Neural progenitor cell (in vitro differentiated cells): ENCODE results near the gene MKS1. TPM values are rescaled to one million over a fixed set of nuclear protein-coding genes. Genes with fewer than 3 reads are reported as not detected.

Source experiments
- DNase-seq: peaks from one replicate; pipeline ENCODE4 v3.0.0-alpha.2; 2016; ENCODE audit warnings: low spot score
- H2AFZ ChIP-seq: fragments of 200-600 bp; sonication (generic); replicated peaks from 2 replicates; pipeline ENCODE4 v1.6.1; 2016; ENCODE audit warnings: antibody characterized with exemption
- H3F3A ChIP-seq: fragments of 200-600 bp; sonication (generic); 2 replicates; pipeline ENCODE4 v1.6.1; 2016; ENCODE audit warnings: antibody characterized with exemption, low read depth
- H3K27ac ChIP-seq: fragments of 200-600 bp; sonication (generic); 2 replicates; pipeline ENCODE4 v1.5.1; 2016; ENCODE audit warnings: mild to moderate bottlenecking
- H3K27me3 ChIP-seq: fragments of 200-600 bp; sonication (generic); 2 replicates; pipeline ENCODE4 v1.6.1; 2016; ENCODE audit warnings: mild to moderate bottlenecking, moderate library complexity
- H3K36me3 ChIP-seq: fragments of 200-600 bp; sonication (generic); 2 replicates; pipeline ENCODE4 v1.5.1; 2016
- H3K4me1 ChIP-seq: fragments of 200-600 bp; sonication (generic); 2 replicates; pipeline ENCODE4 v1.6.1; 2016; ENCODE audit warnings: mixed run types
- H3K4me2 ChIP-seq: fragments of 200-600 bp; sonication (generic); 2 replicates; pipeline ENCODE4 v1.6.1; 2016
- H3K4me3 ChIP-seq: fragments of 200-600 bp; sonication (generic); 2 replicates; pipeline ENCODE4 v1.5.1; 2016
- H3K79me2 ChIP-seq: fragments of 200-600 bp; sonication (generic); 2 replicates; pipeline ENCODE4 v1.6.1; 2016; ENCODE audit warnings: low read depth
- H3K9ac ChIP-seq: fragments of 200-600 bp; sonication (generic); 2 replicates; pipeline ENCODE4 v1.6.1; 2016
- H3K9me3 ChIP-seq: fragments of 200-600 bp; sonication (generic); 2 replicates; pipeline ENCODE4 v1.5.1; 2016; ENCODE audit warnings: low read depth
- H4K20me1 ChIP-seq: fragments of 200-600 bp; sonication (generic); 2 replicates; pipeline ENCODE4 v1.6.1; 2016; ENCODE audit warnings: low read depth
- H3K27ac Mint-ChIP-seq: 3 replicates; pipeline ENCODE4 v1.8.0; 2021; ENCODE audit warnings: mixed read lengths
- H3K27me3 Mint-ChIP-seq: 2 replicates; pipeline ENCODE4 v1.8.0; 2022; ENCODE audit warnings: low read depth, mild to moderate bottlenecking, inconsistent platforms, moderate library complexity, mixed read lengths; ENCODE audit not compliant: insufficient read depth
- H3K36me3 Mint-ChIP-seq: 3 replicates; pipeline ENCODE4 v1.8.0; 2021; ENCODE audit warnings: mixed read lengths
- H3K4me1 Mint-ChIP-seq: 3 replicates; pipeline ENCODE4 v1.8.0; 2021; ENCODE audit warnings: mixed read lengths
- H3K4me3 Mint-ChIP-seq: 3 replicates; pipeline ENCODE4 v1.8.0; 2021; ENCODE audit warnings: mild to moderate bottlenecking, moderate library complexity, mixed read lengths
- H3K9me3 Mint-ChIP-seq: 3 replicates; pipeline ENCODE4 v1.8.0; 2020; ENCODE audit warnings: mixed read lengths
- CTCF ChIP-seq: fragments of 200-600 bp; sonication (generic); IDR thresholded peaks from 2 replicates; pipeline ENCODE4 v1.5.1; 2017; ENCODE audit warnings: antibody characterized with exemption, mild to moderate bottlenecking
- EZH2 ChIP-seq: fragments of 200-600 bp; sonication (generic); IDR thresholded peaks from 2 replicates; pipeline ENCODE4 v1.6.1; 2017; ENCODE audit warnings: antibody characterized with exemption, mild to moderate bottlenecking, moderate library complexity
- EZH2phosphoT487 ChIP-seq: fragments of 200-600 bp; sonication (generic); IDR thresholded peaks from 2 replicates; pipeline ENCODE4 v1.6.1; 2017; ENCODE audit warnings: antibody characterized with exemption
- total RNA-seq: library from RNA; depleted of rRNA; stranded (reverse); fragments of >200 nt; gene quantifications from 2 replicates; pipeline ENCODE4 v1.2.3, GENCODE V29; 2015; ENCODE audit warnings: low replicate concordance

The MKS1 gene
- total RNA-seq, 1 donor from 2014 or later, result 25.8 TPM

DNA sequence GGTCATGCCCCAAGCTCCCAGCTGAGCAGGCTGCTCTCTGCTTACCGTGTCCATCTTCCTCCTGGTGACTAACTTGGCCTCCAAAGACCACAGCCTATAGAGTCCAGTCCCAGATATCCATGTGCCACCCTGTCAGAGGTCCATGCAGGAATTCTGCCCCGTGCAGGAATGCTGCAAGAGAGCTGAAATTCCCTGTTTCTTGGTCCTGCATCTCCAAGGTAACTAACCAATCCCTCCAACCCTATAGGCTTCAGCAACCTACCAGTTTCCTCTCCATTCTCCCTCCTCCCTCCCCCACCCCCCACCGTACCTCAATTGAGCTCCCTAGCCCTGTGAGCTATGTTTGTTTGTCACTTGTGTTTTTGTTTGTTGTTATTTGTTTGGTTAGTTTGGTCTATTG is 9.6 kb upstream of the MKS1 start:
- Histone ChIP-seq H3K27me3 (peaks cover 32% of the 10 kb centered on the region), H3K9me3 (no peaks in the 10 kb centered on the region), H4K20me1 (no peaks in the 10 kb centered on the region), H3F3A (peaks cover 12% of the 10 kb centered on the region), H3K4me1 (peaks cover 20% of the 10 kb centered on the region), H3K79me2 (no peaks in the 10 kb centered on the region), H2AFZ (peak overlapping the region; percentile 64), H3K36me3 (no peaks in the 10 kb centered on the region), H3K4me3 (no peak overlapping the region), H3K27ac (no peak overlapping the region), H3K4me2 (peak overlapping the region; percentile 42), H3K9ac (no peak overlapping the region)
- TF ChIP-seq CTCF (no peak), EZH2phosphoT487 (no peak), EZH2 (no peak)
- H3K9me3 Mint-ChIP-seq, result no peaks in the 10 kb centered on the region
- H3K36me3 Mint-ChIP-seq, result no peaks in the 10 kb centered on the region
- DNase-seq, result no peak
- H3K4me3 Mint-ChIP-seq, result no peak overlapping the region
- peaks cover 2% of the 10 kb centered on the region for H3K27me3 Mint-ChIP-seq
- H3K27ac Mint-ChIP-seq, result no peak overlapping the region
- H3K4me1 Mint-ChIP-seq, result peaks cover 4% of the 10 kb centered on the region

- no peak overlapping the region for H3K9ac ChIP-seq
- no peak for DNase-seq
- no peak overlapping the region for H3K4me3 Mint-ChIP-seq
- H3K36me3 ChIP-seq, result no peaks in the 10 kb centered on the region
- H3K4me1 ChIP-seq, result peaks cover 15% of the 10 kb centered on the region
- no peaks in the 10 kb centered on the region for H4K20me1 ChIP-seq
- H3K4me2 ChIP-seq, result no peak overlapping the region
- H3K36me3 Mint-ChIP-seq, result no peaks in the 10 kb centered on the region
- TF ChIP-seq EZH2, result no peak
- TF ChIP-seq EZH2phosphoT487, result no peak
- no peak for TF ChIP-seq CTCF
- H3K27me3 ChIP-seq, result peaks cover 39% of the 10 kb centered on the region
- no peak overlapping the region for H3K27ac Mint-ChIP-seq
- no peaks in the 10 kb centered on the region for H3K9me3 ChIP-seq
- H2AFZ ChIP-seq, result no peak overlapping the region
- H3K27ac ChIP-seq, result no peak overlapping the region
- no peaks in the 10 kb centered on the region for H3K79me2 ChIP-seq
- peaks cover 12% of the 10 kb centered on the region for H3F3A ChIP-seq
- H3K4me3 ChIP-seq, result no peak overlapping the region
- H3K4me1 Mint-ChIP-seq, result peaks cover 4% of the 10 kb centered on the region
- H3K27me3 Mint-ChIP-seq, result peaks cover 2% of the 10 kb centered on the region
- H3K9me3 Mint-ChIP-seq, result no peaks in the 10 kb centered on the region
Measured at GRCh38 chr17:58227733-58228132, 8.7 kb upstream of the MKS1 start.

GRCh38 chr17:58224315-58224714 is 5.3 kb upstream of the MKS1 start:
- Mint-ChIP-seq H3K27me3 (no peaks in the 10 kb centered on the region), H3K27ac (no peak overlapping the region), H3K4me1 (peaks cover 6% of the 10 kb centered on the region), H3K4me3 (no peak overlapping the region), H3K9me3 (no peaks in the 10 kb centered on the region), H3K36me3 (no peaks in the 10 kb centered on the region)
- Histone ChIP-seq H3K4me3 (no peak overlapping the region), H4K20me1 (no peaks in the 10 kb centered on the region), H2AFZ (no peak overlapping the region), H3K4me1 (peaks cover 11% of the 10 kb centered on the region), H3K36me3 (no peaks in the 10 kb centered on the region), H3K27me3 (peaks cover 34% of the 10 kb centered on the region), H3K4me2 (no peak overlapping the region), H3K9me3 (no peaks in the 10 kb centered on the region), H3F3A (peaks cover 9% of the 10 kb centered on the region), H3K9ac (no peak overlapping the region), H3K27ac (no peak overlapping the region), H3K79me2 (no peaks in the 10 kb centered on the region)
- no peak for DNase-seq
- TF ChIP-seq EZH2phosphoT487, result no peak
- TF ChIP-seq EZH2, result no peak
- no peak for TF ChIP-seq CTCF

- Histone ChIP-seq H3K27ac (no peak overlapping the region), H3K79me2 (no peaks in the 10 kb centered on the region), H3K4me3 (peak overlapping the region; percentile 78), H3K27me3 (peaks cover 22% of the 10 kb centered on the region), H3K4me1 (no peaks in the 10 kb centered on the region), H3K9me3 (no peaks in the 10 kb centered on the region), H4K20me1 (no peaks in the 10 kb centered on the region), H2AFZ (peak overlapping the region; percentile 94), H3K4me2 (peak overlapping the region; percentile 100), H3F3A (peaks cover 6% of the 10 kb centered on the region), H3K9ac (no peak overlapping the region), H3K36me3 (no peaks in the 10 kb centered on the region)
- TF ChIP-seq EZH2phosphoT487, result no peak
- TF ChIP-seq CTCF, result no peak
- no peak for TF ChIP-seq EZH2
- DNase-seq, result no peak
- peaks cover 11% of the 10 kb centered on the region for H3K4me1 Mint-ChIP-seq
- H3K27me3 Mint-ChIP-seq, result peaks cover 3% of the 10 kb centered on the region
- H3K36me3 Mint-ChIP-seq, result no peaks in the 10 kb centered on the region
- H3K9me3 Mint-ChIP-seq, result no peaks in the 10 kb centered on the region
- peak overlapping the region; percentile 92 for H3K4me3 Mint-ChIP-seq
- peak overlapping the region; percentile 84 for H3K27ac Mint-ChIP-seq
Measured at GRCh38 chr17:58219789-58220183, 731 bp upstream of the MKS1 start.
